Calu3 (cell line): ENCODE data around the gene SRRM2. TPM values are rescaled to one million over a fixed set of nuclear protein-coding genes. Genes with fewer than 3 reads are reported as not detected.

Experiments used
- BruUV-seq: library from RNA; stranded (reverse); fragments of 400-500 nt; replicated peaks from 2 replicates; lab custom pipeline; 2021; lab: Mats Ljungman, UMichigan
- CTCF ChIA-PET: fragments of 300-600 bp; sonication (Branson Sonifier 250); formaldehyde crosslinking; loops from one replicate; lab custom pipeline; 2022; ENCODE audit warnings: antibody characterized with exemption; lab: Charles Lee
- DNase-seq: peaks from one replicate; pipeline ENCODE4 v3.0.0; 2022
- H3K27ac Mint-ChIP-seq: one replicate; pipeline ENCODE4 v1.8.0; 2022; ENCODE audit warnings: mixed read lengths; ENCODE audit not compliant: unreplicated experiment
- H3K27me3 Mint-ChIP-seq: one replicate; pipeline ENCODE4 v1.8.0; 2022; ENCODE audit warnings: mixed read lengths; ENCODE audit not compliant: unreplicated experiment
- H3K36me3 Mint-ChIP-seq: one replicate; pipeline ENCODE4 v1.8.0; 2022; ENCODE audit warnings: mild to moderate bottlenecking, moderate library complexity, mixed read lengths; ENCODE audit not compliant: insufficient read depth, unreplicated experiment
- H3K4me1 Mint-ChIP-seq: one replicate; pipeline ENCODE4 v1.8.0; 2022; ENCODE audit warnings: mild to moderate bottlenecking, low read depth, mixed read lengths; ENCODE audit not compliant: unreplicated experiment
- H3K4me3 Mint-ChIP-seq: one replicate; pipeline ENCODE4 v1.8.0; 2022; ENCODE audit warnings: mild to moderate bottlenecking, low read depth, moderate library complexity, mixed read lengths; ENCODE audit not compliant: unreplicated experiment
- H3K9me3 Mint-ChIP-seq: one replicate; pipeline ENCODE4 v1.8.0; 2022; ENCODE audit warnings: low read depth, mixed read lengths; ENCODE audit not compliant: unreplicated experiment
- intact Hi-C: fragments of 100-400 bp; cut with micrococcal nuclease; formaldehyde crosslinking; loops from one replicate; pipeline ENCODE4 v1.10.0; 2022; ENCODE audit not compliant: unreplicated experiment
- total RNA-seq: library from RNA; stranded (reverse); gene quantifications from 2 replicates; pipeline ENCODE4 v1.2.3, GENCODE V29; 2022
- TF ChIP-seq, protein P1 (sequence below): fragments of 200-600 bp; IDR thresholded peaks from one replicate; pipeline ENCODE4 v1.8.0; 2022; ENCODE audit warnings: antibody characterized with exemption; ENCODE audit not compliant: unreplicated experiment

Gene SRRM2
- total RNA-seq, 1 experiment from 2014 or later = 905 TPM

DNA sequence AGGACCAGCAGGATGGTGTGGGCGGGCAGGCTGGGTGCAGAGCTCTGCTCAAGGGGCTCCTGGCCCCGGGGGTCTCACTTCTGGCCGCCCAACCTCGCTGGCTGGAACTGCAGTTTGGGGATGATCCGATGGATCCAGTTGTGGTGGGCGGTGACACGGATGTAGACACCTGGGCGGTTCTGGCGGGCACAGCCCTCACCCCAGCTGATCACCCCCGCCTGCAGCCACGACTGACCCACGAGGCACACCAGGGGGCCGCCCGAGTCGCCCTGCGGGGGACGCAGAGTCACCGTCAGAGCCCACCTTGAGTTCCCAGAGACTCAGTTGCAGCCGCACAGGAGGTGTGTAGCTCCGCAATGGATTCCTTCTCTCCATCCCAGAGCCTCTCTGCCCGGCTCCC is 39.9 kb upstream of the SRRM2 start:
- TF ChIP-seq, protein P1, sequence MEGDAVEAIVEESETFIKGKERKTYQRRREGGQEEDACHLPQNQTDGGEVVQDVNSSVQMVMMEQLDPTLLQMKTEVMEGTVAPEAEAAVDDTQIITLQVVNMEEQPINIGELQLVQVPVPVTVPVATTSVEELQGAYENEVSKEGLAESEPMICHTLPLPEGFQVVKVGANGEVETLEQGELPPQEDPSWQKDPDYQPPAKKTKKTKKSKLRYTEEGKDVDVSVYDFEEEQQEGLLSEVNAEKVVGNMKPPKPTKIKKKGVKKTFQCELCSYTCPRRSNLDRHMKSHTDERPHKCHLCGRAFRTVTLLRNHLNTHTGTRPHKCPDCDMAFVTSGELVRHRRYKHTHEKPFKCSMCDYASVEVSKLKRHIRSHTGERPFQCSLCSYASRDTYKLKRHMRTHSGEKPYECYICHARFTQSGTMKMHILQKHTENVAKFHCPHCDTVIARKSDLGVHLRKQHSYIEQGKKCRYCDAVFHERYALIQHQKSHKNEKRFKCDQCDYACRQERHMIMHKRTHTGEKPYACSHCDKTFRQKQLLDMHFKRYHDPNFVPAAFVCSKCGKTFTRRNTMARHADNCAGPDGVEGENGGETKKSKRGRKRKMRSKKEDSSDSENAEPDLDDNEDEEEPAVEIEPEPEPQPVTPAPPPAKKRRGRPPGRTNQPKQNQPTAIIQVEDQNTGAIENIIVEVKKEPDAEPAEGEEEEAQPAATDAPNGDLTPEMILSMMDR = no peak
- Mint-ChIP-seq H3K4me1 (peaks cover 14% of the 10 kb centered on the region), H3K27me3 (peaks cover 56% of the 10 kb centered on the region), H3K4me3 (no peak overlapping the region), H3K27ac (peak overlapping the region; percentile 38), H3K9me3 (no peaks in the 10 kb centered on the region), H3K36me3 (peaks cover 57% of the 10 kb centered on the region)
- CTCF ChIA-PET = no interaction called here
- no TSS peak for BruUV-seq
- DNase-seq = no peak
- intact Hi-C loops = no loop called here

DNA sequence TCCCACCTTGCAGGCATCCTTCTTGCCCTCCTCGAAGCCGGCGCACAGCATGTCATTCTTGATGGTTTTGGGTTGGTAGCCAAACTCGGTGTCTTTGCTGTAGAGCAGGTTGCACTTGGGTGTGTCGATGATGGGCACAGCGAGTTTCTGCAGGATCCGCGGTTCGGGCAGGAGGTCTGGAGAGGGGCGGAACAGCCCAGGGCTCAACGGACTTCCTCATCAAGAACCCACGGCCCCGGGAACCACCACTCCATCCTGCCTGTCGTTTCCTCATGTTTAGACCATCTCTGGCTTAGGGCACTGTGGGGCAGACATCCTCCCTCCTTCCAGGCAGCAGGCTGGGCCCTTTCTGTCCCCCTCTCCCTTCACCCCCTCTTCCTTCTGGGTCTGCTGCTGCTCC is 38.9 kb upstream of the SRRM2 start:
- H3K27me3 Mint-ChIP-seq = peaks cover 56% of the 10 kb centered on the region
- CTCF ChIA-PET = interaction anchor here (0.7 kb wide), 1 partner anchor 184 kb away, joined by 4 read pairs; no protein-coding TSS in a partner anchor

DNA sequence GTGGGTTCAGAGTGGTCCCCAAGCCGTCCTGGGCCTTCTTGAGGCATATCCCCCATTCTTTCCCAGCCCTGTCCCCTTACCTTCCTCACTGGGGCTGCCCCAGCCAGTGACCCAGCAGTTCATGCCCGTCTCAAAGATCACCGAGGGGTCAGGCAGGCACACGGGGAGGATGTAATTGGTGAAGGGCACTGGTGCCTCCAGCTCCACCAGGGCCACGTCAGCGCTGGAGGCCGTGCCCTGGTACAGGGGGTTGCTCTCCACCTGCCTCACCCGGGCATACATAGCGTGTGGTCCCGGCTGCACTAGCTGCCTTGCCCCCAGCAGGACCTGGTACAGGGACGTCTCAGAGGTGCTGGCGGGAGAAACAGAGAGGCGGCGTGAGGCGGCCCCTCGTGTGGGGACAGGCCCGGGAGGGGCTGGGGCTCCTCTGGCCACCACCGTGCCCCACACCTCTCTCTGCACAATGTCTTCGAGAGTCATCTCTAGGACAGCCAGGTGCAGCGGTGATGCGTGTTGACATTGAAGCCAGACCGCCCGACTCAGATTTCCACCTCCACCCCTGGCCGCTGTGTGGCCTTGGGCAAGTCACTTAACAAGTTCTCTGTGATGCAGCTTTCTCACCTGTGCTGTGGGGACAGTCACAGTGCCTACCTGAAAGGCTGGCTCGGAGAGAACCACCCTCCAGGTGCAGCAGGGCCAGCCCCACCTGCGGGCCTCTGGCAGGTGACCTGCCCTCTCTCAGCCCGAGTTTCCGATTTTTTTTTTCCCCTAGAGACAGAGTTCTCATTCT is 38.3 kb upstream of the SRRM2 start:
- Mint-ChIP-seq H3K4me3 (no peak overlapping the region), H3K27ac (no peak overlapping the region), H3K4me1 (peaks cover 14% of the 10 kb centered on the region), H3K36me3 (peaks cover 48% of the 10 kb centered on the region), H3K27me3 (peaks cover 56% of the 10 kb centered on the region), H3K9me3 (no peaks in the 10 kb centered on the region)
- DNase-seq = no peak
- CTCF ChIA-PET = no interaction called here
- BruUV-seq = no TSS peak
- intact Hi-C loops = no loop called here
- TF ChIP-seq, protein P1 = no peak

More for the DNA sequence above, 38.9 kb upstream of the SRRM2 start:
- DNase-seq = no peak
- Mint-ChIP-seq H3K9me3 (no peaks in the 10 kb centered on the region), H3K27ac (no peak overlapping the region), H3K4me1 (peaks cover 14% of the 10 kb centered on the region), H3K4me3 (no peak overlapping the region), H3K36me3 (peaks cover 48% of the 10 kb centered on the region)
- BruUV-seq = no TSS peak
- TF ChIP-seq, protein P1 = no peak
- intact Hi-C loops = no loop called here

DNA sequence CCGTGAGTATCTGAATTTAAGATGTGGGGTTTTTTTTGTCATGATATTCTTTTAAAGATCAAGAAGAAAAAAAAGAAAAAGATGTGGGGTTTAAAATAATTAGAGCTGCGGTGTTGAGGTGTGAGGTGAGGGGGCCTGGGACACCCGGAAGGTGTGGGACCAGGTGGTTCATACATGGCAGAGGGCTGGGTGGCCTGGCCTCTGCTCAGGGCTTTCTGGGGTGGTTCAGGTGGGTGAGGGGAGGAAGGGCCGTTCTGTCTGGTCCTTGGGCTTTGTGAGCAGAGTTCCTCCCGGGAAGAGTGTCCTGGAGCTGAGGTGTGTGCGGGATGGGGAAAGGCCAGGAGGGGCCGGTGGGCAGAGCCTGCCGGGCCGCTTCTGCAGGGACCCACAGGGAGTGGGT is 37.4 kb upstream of the SRRM2 start:
- Mint-ChIP-seq H3K27me3 (peaks cover 56% of the 10 kb centered on the region), H3K9me3 (no peaks in the 10 kb centered on the region), H3K27ac (peak overlapping the region; percentile 38), H3K4me3 (no peak overlapping the region), H3K36me3 (peaks cover 50% of the 10 kb centered on the region), H3K4me1 (peaks cover 20% of the 10 kb centered on the region)
- CTCF ChIA-PET = no interaction called here
- intact Hi-C loops = no loop called here
- TF ChIP-seq, protein P1 = no peak
- DNase-seq = no peak
- no TSS peak for BruUV-seq
